ENCODE measurements around the gene RNF125.
A peak's percentile ranks its signal among the peaks of the same experiment; 100 is the strongest.

DNA sequence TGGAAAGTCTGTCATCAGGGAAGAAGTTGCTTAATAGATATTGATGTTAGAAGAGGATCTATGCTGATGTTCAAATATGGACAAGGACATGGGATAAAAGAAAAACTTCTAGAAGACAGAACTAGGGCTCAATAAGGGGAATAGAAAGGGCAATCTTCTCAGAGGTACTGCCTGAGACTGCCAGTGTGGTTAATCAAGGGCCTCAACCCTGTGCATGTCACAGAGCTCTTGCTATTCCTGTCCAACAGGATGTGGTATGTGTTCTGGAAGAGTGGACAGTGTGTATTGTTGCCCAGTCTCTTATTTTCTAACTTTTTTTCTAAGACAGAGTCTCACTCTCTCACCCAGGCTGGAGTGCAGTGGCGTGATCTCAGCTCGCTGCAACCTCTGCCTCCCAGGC, 27.8 kb upstream of the RNF125 start:
- TF ChIP-seq RELA (IDR thresholded peaks at IDR 0.05; ENCODE audit: borderline replicate concordance, partially characterized antibody) (no peak), POU2F2 (IDR thresholded peaks at IDR 0.05; ENCODE audit: borderline replicate concordance, low read depth, low read length) (no peak), NBN (IDR thresholded peaks at IDR 0.05) (no peak), EED (IDR thresholded peaks at IDR 0.05; ENCODE audit: low read depth) (peak; percentile 39; the same call in 1 of the 2 replicates), NR2C2 (IDR thresholded peaks at IDR 0.05; ENCODE audit: borderline replicate concordance, control insufficient read depth, insufficient read length, low read depth) (no peak), RB1 (IDR thresholded peaks at IDR 0.05; ENCODE audit: borderline replicate concordance) (no peak), RCOR1 (conservative IDR thresholded peaks at IDR 0.05; ENCODE audit: low read depth, low read length) (no peak), JUND (IDR thresholded peaks at IDR 0.05; ENCODE audit: low read depth, low read length) (no peak), CREB1 (IDR thresholded peaks at IDR 0.05; ENCODE audit: low read depth) (no peak), ZSCAN29 (IDR thresholded peaks at IDR 0.05) (no peak)
- TF ChIP-seq, protein P1, sequence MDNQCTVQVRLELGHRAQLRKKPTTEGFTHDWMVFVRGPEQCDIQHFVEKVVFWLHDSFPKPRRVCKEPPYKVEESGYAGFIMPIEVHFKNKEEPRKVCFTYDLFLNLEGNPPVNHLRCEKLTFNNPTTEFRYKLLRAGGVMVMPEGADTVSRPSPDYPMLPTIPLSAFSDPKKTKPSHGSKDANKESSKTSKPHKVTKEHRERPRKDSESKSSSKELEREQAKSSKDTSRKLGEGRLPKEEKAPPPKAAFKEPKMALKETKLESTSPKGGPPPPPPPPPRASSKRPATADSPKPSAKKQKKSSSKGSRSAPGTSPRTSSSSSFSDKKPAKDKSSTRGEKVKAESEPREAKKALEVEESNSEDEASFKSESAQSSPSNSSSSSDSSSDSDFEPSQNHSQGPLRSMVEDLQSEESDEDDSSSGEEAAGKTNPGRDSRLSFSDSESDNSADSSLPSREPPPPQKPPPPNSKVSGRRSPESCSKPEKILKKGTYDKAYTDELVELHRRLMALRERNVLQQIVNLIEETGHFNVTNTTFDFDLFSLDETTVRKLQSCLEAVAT (IDR thresholded peaks at IDR 0.05) = no peak
- TF ChIP-seq, protein P2, sequence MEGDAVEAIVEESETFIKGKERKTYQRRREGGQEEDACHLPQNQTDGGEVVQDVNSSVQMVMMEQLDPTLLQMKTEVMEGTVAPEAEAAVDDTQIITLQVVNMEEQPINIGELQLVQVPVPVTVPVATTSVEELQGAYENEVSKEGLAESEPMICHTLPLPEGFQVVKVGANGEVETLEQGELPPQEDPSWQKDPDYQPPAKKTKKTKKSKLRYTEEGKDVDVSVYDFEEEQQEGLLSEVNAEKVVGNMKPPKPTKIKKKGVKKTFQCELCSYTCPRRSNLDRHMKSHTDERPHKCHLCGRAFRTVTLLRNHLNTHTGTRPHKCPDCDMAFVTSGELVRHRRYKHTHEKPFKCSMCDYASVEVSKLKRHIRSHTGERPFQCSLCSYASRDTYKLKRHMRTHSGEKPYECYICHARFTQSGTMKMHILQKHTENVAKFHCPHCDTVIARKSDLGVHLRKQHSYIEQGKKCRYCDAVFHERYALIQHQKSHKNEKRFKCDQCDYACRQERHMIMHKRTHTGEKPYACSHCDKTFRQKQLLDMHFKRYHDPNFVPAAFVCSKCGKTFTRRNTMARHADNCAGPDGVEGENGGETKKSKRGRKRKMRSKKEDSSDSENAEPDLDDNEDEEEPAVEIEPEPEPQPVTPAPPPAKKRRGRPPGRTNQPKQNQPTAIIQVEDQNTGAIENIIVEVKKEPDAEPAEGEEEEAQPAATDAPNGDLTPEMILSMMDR (IDR thresholded peaks at IDR 0.05 in 2 of 3, conservative IDR thresholded peaks at IDR 0.05 in 1 of 3; ENCODE audit: control insufficient read depth in 2 of 3, extremely low read depth in 1 of 3, insufficient read depth in 1 of 3, low read depth in 3 of 3, low read length in 3 of 3) = no peak
- TF ChIP-seq, protein P3, sequence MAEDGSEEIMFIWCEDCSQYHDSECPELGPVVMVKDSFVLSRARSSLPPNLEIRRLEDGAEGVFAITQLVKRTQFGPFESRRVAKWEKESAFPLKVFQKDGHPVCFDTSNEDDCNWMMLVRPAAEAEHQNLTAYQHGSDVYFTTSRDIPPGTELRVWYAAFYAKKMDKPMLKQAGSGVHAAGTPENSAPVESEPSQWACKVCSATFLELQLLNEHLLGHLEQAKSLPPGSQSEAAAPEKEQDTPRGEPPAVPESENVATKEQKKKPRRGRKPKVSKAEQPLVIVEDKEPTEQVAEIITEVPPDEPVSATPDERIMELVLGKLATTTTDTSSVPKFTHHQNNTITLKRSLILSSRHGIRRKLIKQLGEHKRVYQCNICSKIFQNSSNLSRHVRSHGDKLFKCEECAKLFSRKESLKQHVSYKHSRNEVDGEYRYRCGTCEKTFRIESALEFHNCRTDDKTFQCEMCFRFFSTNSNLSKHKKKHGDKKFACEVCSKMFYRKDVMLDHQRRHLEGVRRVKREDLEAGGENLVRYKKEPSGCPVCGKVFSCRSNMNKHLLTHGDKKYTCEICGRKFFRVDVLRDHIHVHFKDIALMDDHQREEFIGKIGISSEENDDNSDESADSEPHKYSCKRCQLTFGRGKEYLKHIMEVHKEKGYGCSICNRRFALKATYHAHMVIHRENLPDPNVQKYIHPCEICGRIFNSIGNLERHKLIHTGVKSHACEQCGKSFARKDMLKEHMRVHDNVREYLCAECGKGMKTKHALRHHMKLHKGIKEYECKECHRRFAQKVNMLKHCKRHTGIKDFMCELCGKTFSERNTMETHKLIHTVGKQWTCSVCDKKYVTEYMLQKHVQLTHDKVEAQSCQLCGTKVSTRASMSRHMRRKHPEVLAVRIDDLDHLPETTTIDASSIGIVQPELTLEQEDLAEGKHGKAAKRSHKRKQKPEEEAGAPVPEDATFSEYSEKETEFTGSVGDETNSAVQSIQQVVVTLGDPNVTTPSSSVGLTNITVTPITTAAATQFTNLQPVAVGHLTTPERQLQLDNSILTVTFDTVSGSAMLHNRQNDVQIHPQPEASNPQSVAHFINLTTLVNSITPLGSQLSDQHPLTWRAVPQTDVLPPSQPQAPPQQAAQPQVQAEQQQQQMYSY (CRISPR knock-in tag; IDR thresholded peaks at IDR 0.05) = no peak

Measured in GM12878 (cell line).